ENCODE data around the gene CRY1. TPM values are rescaled to one million over a fixed set of nuclear protein-coding genes. Genes with fewer than 3 reads are reported as not detected.
A peak's percentile ranks its signal among the peaks of the same experiment; 100 is the strongest.

The CRY1 gene
- total and polyA plus RNA-seq, 9 of the 15 experiments (the other 6 are each of a cell fraction or from before 2014, with no cell fraction given): 8.7 to 33.3 (median 25.2) TPM

DNA sequence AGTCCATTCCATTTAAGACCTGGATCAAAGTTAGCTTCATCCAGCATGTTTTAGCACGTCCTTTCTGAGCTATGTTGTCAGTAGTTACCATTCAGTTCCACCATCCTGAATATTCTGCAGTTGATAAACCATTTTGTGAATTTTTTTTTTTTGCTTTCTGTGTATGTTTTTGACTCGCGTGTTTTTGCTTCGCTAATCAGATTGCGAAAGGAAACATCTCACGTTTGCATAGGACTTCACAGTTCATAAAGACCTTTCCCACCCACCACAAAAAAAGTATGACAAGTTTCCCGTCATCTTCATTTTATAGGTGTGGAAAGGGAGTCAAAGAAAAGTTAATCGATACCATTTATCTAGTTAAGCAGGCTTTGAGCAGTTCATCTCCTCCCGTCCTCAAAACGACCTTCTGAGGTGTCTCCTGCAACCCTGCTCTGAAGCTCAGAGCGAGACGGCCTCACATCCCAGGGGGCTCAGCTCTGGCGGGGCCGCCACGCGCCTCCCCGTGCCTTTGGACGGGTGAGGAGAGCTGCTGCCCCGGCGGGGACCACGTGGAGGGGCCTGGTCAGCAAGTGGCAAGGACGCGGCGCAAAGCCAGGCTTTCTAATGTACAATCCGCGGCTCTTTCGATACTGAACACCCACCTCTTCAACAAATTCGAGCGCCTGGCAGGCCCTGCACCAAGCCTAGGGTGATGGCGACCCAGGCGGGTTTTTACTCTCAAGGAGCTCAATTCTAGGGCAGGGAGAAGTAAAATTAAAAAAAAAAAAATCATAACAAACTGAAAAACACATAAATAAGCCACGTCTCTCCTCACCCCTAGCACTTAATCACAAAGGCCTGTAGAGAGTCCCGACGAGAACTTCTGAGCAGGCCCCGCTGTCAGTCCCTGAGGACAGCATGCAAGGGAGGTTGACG is 138.6 kb downstream of the CRY1 start:
- FAIRE-seq: peak; percentile 71
- in situ Hi-C loops (cut with MboI): no loop called here
- no peaks in the 10 kb centered on the region for H3K9me1 ChIP-seq (ENCODE audit: control insufficient read depth, insufficient read depth, low read length)
- H3K4me1 ChIP-seq (replicated peaks in 1 of 2; ENCODE audit: control insufficient read depth in 2 of 2, insufficient read depth in 2 of 2, low read length in 2 of 2): peaks cover 0 to 18% of the 10 kb centered on the region in 2 experiments; a peak in 3 of 5 replicates
- CTCF ChIA-PET (ENCODE audit: low intra/inter-chr PET ratio): no interaction called here
- H3K27ac ChIP-seq (ENCODE audit: extremely low read depth, low read depth, low read length): peak overlapping the region; percentile 87
- H3K9ac ChIP-seq (ENCODE audit: insufficient read depth in 1 of 2, low read depth in 2 of 2, low read length in 2 of 2): peak overlapping the region; percentile 79 to 93
- peak; percentile 45 to 68 (median 48) for DNase-seq (ENCODE audit: extremely low read depth in 1 of 4, low spot score in 3 of 4)
- POLR2A ChIA-PET: interaction anchor here (0.5 to 3.5 kb wide), 18 partner anchors 8 to 597 kb away, joined by 3 to 28 read pairs (median 6); partner anchors contain the start of gene POLR3B
- no peaks in the 10 kb centered on the region for H4K20me1 ChIP-seq (replicated peaks; ENCODE audit: control insufficient read depth, insufficient read depth, low read length)
- BruUV-seq (replicated peaks): TSS peak; percentile 69
- intact Hi-C loops (cut with micrococcal nuclease): no loop called here
- peak overlapping the region; percentile 77 for H3K4me2 ChIP-seq (ENCODE audit: insufficient read depth, low read length)
- WGBS (ENCODE audit: insufficient coverage, low coverage, missing lambda C conversion rate): 1% methylated on average over 36 of the region's 36 CpGs
- ATAC-seq: peak; percentile 50
- no peaks in the 10 kb centered on the region; the same call in 2 of the 3 replicates for H3K36me3 ChIP-seq (ENCODE audit: control insufficient read depth, insufficient read depth, low read length)
- no peaks in the 10 kb centered on the region for H3K9me3 ChIP-seq (replicated peaks; ENCODE audit: control insufficient read depth, insufficient read depth, low read depth, low read length)
- peak overlapping the region; percentile 79 for H2AFZ ChIP-seq (ENCODE audit: low read depth, low read length)
- H3K4me3 ChIP-seq: peak overlapping the region; percentile 85
- no peaks in the 10 kb centered on the region for H3K27me3 ChIP-seq (ENCODE audit: control insufficient read depth in 2 of 2, insufficient read depth in 2 of 2, low read length in 2 of 2)
- H3K79me2 ChIP-seq (ENCODE audit: control insufficient read depth, insufficient read depth, low read length): peaks cover 71% of the 10 kb centered on the region
- TF ChIP-seq, protein P1, sequence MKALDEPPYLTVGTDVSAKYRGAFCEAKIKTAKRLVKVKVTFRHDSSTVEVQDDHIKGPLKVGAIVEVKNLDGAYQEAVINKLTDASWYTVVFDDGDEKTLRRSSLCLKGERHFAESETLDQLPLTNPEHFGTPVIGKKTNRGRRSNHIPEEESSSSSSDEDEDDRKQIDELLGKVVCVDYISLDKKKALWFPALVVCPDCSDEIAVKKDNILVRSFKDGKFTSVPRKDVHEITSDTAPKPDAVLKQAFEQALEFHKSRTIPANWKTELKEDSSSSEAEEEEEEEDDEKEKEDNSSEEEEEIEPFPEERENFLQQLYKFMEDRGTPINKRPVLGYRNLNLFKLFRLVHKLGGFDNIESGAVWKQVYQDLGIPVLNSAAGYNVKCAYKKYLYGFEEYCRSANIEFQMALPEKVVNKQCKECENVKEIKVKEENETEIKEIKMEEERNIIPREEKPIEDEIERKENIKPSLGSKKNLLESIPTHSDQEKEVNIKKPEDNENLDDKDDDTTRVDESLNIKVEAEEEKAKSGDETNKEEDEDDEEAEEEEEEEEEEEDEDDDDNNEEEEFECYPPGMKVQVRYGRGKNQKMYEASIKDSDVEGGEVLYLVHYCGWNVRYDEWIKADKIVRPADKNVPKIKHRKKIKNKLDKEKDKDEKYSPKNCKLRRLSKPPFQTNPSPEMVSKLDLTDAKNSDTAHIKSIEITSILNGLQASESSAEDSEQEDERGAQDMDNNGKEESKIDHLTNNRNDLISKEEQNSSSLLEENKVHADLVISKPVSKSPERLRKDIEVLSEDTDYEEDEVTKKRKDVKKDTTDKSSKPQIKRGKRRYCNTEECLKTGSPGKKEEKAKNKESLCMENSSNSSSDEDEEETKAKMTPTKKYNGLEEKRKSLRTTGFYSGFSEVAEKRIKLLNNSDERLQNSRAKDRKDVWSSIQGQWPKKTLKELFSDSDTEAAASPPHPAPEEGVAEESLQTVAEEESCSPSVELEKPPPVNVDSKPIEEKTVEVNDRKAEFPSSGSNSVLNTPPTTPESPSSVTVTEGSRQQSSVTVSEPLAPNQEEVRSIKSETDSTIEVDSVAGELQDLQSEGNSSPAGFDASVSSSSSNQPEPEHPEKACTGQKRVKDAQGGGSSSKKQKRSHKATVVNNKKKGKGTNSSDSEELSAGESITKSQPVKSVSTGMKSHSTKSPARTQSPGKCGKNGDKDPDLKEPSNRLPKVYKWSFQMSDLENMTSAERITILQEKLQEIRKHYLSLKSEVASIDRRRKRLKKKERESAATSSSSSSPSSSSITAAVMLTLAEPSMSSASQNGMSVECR (CRISPR knock-in tag; IDR thresholded peaks at IDR 0.05): no peak
- TF ChIP-seq KAT7 (CRISPR knock-in tag; IDR thresholded peaks at IDR 0.05; ENCODE audit: borderline replicate concordance): peak; percentile 97
- TF ChIP-seq, protein P2, sequence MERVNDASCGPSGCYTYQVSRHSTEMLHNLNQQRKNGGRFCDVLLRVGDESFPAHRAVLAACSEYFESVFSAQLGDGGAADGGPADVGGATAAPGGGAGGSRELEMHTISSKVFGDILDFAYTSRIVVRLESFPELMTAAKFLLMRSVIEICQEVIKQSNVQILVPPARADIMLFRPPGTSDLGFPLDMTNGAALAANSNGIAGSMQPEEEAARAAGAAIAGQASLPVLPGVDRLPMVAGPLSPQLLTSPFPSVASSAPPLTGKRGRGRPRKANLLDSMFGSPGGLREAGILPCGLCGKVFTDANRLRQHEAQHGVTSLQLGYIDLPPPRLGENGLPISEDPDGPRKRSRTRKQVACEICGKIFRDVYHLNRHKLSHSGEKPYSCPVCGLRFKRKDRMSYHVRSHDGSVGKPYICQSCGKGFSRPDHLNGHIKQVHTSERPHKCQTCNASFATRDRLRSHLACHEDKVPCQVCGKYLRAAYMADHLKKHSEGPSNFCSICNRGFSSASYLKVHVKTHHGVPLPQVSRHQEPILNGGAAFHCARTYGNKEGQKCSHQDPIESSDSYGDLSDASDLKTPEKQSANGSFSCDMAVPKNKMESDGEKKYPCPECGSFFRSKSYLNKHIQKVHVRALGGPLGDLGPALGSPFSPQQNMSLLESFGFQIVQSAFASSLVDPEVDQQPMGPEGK (CRISPR knock-in tag; IDR thresholded peaks at IDR 0.05; ENCODE audit: borderline replicate concordance): no peak
- TF ChIP-seq ZNF778 (CRISPR knock-in tag; IDR thresholded peaks at IDR 0.05): no peak
- no peak for TF ChIP-seq ZNF174 (CRISPR knock-in tag; IDR thresholded peaks at IDR 0.05)
- TF ChIP-seq, protein P3, sequence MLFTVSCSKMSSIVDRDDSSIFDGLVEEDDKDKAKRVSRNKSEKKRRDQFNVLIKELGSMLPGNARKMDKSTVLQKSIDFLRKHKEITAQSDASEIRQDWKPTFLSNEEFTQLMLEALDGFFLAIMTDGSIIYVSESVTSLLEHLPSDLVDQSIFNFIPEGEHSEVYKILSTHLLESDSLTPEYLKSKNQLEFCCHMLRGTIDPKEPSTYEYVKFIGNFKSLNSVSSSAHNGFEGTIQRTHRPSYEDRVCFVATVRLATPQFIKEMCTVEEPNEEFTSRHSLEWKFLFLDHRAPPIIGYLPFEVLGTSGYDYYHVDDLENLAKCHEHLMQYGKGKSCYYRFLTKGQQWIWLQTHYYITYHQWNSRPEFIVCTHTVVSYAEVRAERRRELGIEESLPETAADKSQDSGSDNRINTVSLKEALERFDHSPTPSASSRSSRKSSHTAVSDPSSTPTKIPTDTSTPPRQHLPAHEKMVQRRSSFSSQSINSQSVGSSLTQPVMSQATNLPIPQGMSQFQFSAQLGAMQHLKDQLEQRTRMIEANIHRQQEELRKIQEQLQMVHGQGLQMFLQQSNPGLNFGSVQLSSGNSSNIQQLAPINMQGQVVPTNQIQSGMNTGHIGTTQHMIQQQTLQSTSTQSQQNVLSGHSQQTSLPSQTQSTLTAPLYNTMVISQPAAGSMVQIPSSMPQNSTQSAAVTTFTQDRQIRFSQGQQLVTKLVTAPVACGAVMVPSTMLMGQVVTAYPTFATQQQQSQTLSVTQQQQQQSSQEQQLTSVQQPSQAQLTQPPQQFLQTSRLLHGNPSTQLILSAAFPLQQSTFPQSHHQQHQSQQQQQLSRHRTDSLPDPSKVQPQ (CRISPR knock-in tag; IDR thresholded peaks at IDR 0.05; ENCODE audit: borderline replicate concordance): no peak
- peak; percentile 75 for TF ChIP-seq EP400 (IDR thresholded peaks at IDR 0.05)
- TF ChIP-seq TOE1 (IDR thresholded peaks at IDR 0.05; ENCODE audit: borderline replicate concordance): no peak
- 0 out of 2 replicates have a peak, but pooled peaks have one; percentile 34 for TF ChIP-seq TOE1 (CRISPR knock-in tag; IDR thresholded peaks at IDR 0.05; ENCODE audit: borderline replicate concordance, low read depth)
- no peak for TF ChIP-seq SIN3B (IDR thresholded peaks at IDR 0.05; ENCODE audit: low read depth)

Data from K562 (cell line).